SK-N-MC (cell line): Measurements from ENCODE around the gene MAN2A2.

Experiments used
- EZH2 ChIP-seq: fragments of 200-600 bp; sonication (generic); IDR thresholded peaks from one replicate; pipeline ENCODE4 v1.6.1; 2017; ENCODE audit warnings: antibody characterized with exemption
- POLR2AphosphoS5 ChIP-seq: IDR thresholded peaks from 2 replicates; pipeline ENCODE4 v1.6.1; 2012; ENCODE audit warnings: mild to moderate bottlenecking, low read depth, low read length, borderline replicate concordance

DNA sequence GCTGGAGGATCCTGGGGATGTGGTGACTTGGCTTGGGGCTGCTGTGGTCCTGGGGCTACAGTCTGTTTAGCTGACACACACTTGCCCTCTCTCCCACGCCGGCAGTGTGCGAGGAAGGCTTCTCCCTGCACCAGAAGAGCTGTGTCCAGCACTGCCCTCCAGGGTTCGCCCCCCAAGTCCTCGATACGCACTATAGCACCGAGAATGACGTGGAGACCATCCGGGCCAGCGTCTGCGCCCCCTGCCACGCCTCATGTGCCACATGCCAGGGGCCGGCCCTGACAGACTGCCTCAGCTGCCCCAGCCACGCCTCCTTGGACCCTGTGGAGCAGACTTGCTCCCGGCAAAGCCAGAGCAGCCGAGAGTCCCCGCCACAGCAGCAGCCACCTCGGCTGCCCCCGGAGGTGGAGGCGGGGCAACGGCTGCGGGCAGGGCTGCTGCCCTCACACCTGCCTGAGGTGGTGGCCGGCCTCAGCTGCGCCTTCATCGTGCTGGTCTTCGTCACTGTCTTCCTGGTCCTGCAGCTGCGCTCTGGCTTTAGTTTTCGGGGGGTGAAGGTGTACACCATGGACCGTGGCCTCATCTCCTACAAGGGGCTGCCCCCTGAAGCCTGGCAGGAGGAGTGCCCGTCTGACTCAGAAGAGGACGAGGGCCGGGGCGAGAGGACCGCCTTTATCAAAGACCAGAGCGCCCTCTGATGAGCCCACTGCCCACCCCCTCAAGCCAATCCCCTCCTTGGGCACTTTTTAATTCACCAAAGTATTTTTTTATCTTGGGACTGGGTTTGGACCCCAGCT, 21.7 kb upstream of the MAN2A2 start:
- TF ChIP-seq EZH2 (no peak), POLR2AphosphoS5 (no peak)
